ENCODE data around the gene KCNJ15. TPM values are rescaled to one million over a fixed set of nuclear protein-coding genes. Genes with fewer than 3 reads are reported as not detected.

Gene KCNJ15
- total RNA-seq, 4 donors from 2014 or later = 8.1 to 17.8 (median 15.8) TPM

DNA sequence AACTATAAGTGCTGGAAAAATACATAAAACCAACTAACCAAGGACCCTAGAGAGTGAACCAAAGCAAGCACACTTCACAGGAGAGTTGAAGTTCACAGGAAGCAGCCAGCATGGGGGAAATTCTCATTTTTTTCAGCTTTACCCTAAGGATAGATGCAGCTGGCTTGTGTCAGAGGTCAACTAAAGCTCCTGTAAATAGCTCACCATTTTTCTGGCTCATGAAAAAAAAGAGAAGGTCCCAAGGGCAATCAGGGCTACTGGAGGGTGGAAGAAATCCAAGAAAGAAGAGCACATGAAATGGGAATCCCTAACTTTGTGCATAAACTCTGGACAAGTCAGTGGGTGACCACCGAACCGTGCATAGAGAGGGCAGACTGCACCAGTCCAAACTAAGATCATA is 58.3 kb downstream of the KCNJ15 start:
- no peak overlapping the region for H3K27ac ChIP-seq
- H3K9me3 ChIP-seq = no peaks in the 10 kb centered on the region
- no peak overlapping the region for H3K4me3 ChIP-seq
- 62 to 83% methylated on average over 2 of the region's 2 CpGs for WGBS, 2 donors
- H3K4me1 ChIP-seq = peaks cover 7 to 13% (median 7%) of the 10 kb centered on the region in 3 donors
- DNase-seq = no peak
- TF ChIP-seq POLR2A (IDR thresholded peaks at IDR 0.05) = no peak
- TF ChIP-seq, protein P1, sequence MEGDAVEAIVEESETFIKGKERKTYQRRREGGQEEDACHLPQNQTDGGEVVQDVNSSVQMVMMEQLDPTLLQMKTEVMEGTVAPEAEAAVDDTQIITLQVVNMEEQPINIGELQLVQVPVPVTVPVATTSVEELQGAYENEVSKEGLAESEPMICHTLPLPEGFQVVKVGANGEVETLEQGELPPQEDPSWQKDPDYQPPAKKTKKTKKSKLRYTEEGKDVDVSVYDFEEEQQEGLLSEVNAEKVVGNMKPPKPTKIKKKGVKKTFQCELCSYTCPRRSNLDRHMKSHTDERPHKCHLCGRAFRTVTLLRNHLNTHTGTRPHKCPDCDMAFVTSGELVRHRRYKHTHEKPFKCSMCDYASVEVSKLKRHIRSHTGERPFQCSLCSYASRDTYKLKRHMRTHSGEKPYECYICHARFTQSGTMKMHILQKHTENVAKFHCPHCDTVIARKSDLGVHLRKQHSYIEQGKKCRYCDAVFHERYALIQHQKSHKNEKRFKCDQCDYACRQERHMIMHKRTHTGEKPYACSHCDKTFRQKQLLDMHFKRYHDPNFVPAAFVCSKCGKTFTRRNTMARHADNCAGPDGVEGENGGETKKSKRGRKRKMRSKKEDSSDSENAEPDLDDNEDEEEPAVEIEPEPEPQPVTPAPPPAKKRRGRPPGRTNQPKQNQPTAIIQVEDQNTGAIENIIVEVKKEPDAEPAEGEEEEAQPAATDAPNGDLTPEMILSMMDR (IDR thresholded peaks at IDR 0.05) = no peak
- intact Hi-C loops (cut with DNase I) = no loop called here
- no peaks in the 10 kb centered on the region for H3K36me3 ChIP-seq
- peaks cover 0 to 8% (median 0%) of the 10 kb centered on the region in 4 donors for H3K27me3 ChIP-seq

DNA sequence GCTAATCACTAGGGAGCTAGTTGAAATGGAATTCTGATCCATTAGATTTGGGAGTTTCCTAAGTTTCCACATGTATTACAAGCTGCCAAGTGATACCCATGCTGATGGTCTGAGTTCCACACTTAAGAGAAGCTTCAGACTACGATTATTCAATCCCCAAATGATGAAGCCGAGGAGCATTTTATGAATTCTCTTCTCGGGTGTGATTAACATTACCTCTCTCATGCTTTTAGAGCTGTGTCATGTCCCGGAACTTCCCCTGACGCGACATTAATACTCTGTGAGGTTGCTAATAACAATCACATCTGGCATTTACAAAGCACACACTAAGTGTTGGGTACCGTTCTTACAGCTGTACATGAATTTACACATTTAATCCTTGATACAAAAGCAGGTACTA is 63.0 kb downstream of the KCNJ15 start:
- Histone ChIP-seq H3K4me1 (peaks cover 0 to 8% (median 0%) of the 10 kb centered on the region in 3 donors), H3K36me3 (no peaks in the 10 kb centered on the region), H3K4me3 (no peak overlapping the region), H3K27ac (no peak overlapping the region), H3K9me3 (no peaks in the 10 kb centered on the region), H3K27me3 (no peaks in the 10 kb centered on the region)
- intact Hi-C loops (cut with DNase I) = no loop called here
- no peak for TF ChIP-seq POLR2A (IDR thresholded peaks at IDR 0.05)
- TF ChIP-seq, protein P1 (IDR thresholded peaks at IDR 0.05) = no peak
- DNase-seq = no peak
- 68 to 77% methylated on average over 7 of the region's 7 CpGs for WGBS, 2 donors

DNA sequence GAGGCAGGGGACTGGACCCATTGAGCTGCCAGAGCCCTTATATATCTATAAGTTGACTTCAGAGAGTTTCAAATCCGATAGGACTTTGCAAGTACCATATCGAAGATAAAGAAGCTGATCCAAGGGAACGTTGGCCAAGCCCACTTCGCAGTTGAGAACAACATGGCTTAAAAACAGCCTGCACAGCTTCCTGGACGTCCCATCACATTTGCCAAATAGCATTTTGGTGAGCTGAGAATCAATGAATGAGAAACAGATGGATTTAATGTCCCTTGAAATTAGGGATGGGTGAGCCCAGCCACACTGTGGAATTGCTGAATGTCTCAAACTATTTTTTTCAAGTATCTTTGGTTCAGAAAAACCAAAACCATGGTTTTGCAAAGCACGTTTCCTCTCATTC is 64.8 kb downstream of the KCNJ15 start:
- H3K4me3 ChIP-seq = no peak overlapping the region
- no peak for DNase-seq
- no peak overlapping the region for H3K27ac ChIP-seq
- H3K27me3 ChIP-seq = no peaks in the 10 kb centered on the region
- no peaks in the 10 kb centered on the region for H3K36me3 ChIP-seq
- WGBS, 2 donors = 79 to 92% methylated on average over 6 of the region's 6 CpGs
- no peaks in the 10 kb centered on the region for H3K9me3 ChIP-seq
- no peak for TF ChIP-seq POLR2A (IDR thresholded peaks at IDR 0.05)
- TF ChIP-seq, protein P1 (IDR thresholded peaks at IDR 0.05) = no peak
- H3K4me1 ChIP-seq = peaks cover 0 to 16% (median 0%) of the 10 kb centered on the region in 3 donors
- intact Hi-C loops (cut with DNase I) = no loop called here

DNA sequence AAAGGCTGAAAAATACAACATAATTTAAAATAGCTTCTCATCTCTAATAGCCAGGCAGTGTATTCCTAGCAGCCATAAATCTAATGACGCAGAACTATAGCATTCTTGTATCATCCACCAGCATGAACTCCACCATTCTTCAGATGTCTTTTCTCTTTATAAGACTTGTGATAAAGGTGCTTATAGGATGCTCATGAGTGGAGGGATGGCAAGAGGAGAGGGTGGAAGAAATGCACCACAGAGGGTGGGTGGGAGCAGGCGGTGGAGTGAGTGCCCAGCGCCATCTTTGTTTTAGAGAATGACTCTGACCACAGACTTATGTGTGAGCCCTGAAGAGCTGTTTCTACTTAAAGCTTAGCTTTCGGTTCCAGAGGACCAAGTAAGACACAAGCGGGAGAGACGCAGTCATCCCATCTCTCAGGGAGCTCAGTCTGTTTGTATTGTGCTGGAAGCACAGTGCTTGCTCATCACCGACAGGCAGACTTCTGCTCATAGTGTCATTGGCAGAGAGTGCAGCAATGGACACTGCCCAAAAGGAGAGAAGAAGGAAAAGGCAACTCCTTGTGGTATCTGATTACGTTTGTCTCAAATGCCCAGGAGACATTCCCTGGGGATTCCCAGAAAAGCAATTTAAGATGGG is 65.6 kb downstream of the KCNJ15 start:
- WGBS, 2 donors = 82 to 86% methylated on average over 8 of the region's 8 CpGs
- no peak overlapping the region for H3K27ac ChIP-seq

More for the DNA sequence above, 65.6 kb downstream of the KCNJ15 start:
- Histone ChIP-seq H3K4me1 (peaks cover 0 to 24% (median 6%) of the 10 kb centered on the region in 3 donors), H3K36me3 (no peaks in the 10 kb centered on the region), H3K4me3 (no peak overlapping the region), H3K27me3 (no peaks in the 10 kb centered on the region), H3K9me3 (no peaks in the 10 kb centered on the region)
- intact Hi-C loops (cut with DNase I) = no loop called here
- TF ChIP-seq, protein P1 (IDR thresholded peaks at IDR 0.05) = no peak
- TF ChIP-seq POLR2A (IDR thresholded peaks at IDR 0.05) = no peak
- no peak for DNase-seq

Data from esophagus squamous epithelium (tissue), 5 donors.